Measurements from ENCODE around the gene ADCY3. TPM values are rescaled to one million over a fixed set of nuclear protein-coding genes. Genes with fewer than 3 reads are reported as not detected.
A peak's percentile ranks its signal among the peaks of the same experiment; 100 is the strongest.

Gene ADCY3
- total RNA-seq, 6 experiments from 2014 or later, result 54.4 to 80.7 (median 72.0) TPM

- no peak for TF ChIP-seq CTCF (IDR thresholded peaks at IDR 0.05)
- H3K4me1 Mint-ChIP-seq (ENCODE audit: low read depth), result peaks cover 17% of the 10 kb centered on the region
- no peak for DNase-seq
- no peaks in the 10 kb centered on the region for H3K36me3 Mint-ChIP-seq (ENCODE audit: low read depth)
- no peak overlapping the region for H3K4me3 Mint-ChIP-seq
- H3K27me3 Mint-ChIP-seq (ENCODE audit: insufficient read depth), result peaks cover 3% of the 10 kb centered on the region
- H3K9me3 Mint-ChIP-seq, result no peaks in the 10 kb centered on the region
- H3K27ac Mint-ChIP-seq, result peak overlapping the region; percentile 13; the same call in 1 of the 2 replicates
Measured at GRCh38 chr2:24926602-24927252, 6.7 kb upstream of the ADCY3 start.

GRCh38 chr2:24926220-24926601, 6.2 kb upstream of the ADCY3 start:
- Mint-ChIP-seq H3K4me3 (no peak overlapping the region), H3K9me3 (no peaks in the 10 kb centered on the region), H3K27ac (no peak overlapping the region), H3K36me3 (ENCODE audit: low read depth) (no peaks in the 10 kb centered on the region), H3K4me1 (ENCODE audit: low read depth) (peaks cover 16% of the 10 kb centered on the region), H3K27me3 (ENCODE audit: insufficient read depth) (peaks cover 3% of the 10 kb centered on the region)
- no peak for DNase-seq
- no peak for TF ChIP-seq CTCF (IDR thresholded peaks at IDR 0.05)

GRCh38 chr2:24925815-24926214, 5.8 kb upstream of the ADCY3 start:
- Mint-ChIP-seq H3K4me3 (no peak overlapping the region), H3K9me3 (no peaks in the 10 kb centered on the region), H3K27ac (no peak overlapping the region), H3K27me3 (ENCODE audit: insufficient read depth) (peaks cover 3% of the 10 kb centered on the region), H3K4me1 (ENCODE audit: low read depth) (peaks cover 16% of the 10 kb centered on the region), H3K36me3 (ENCODE audit: low read depth) (no peaks in the 10 kb centered on the region)
- no peak for TF ChIP-seq CTCF (IDR thresholded peaks at IDR 0.05)
- DNase-seq, result no peak

GRCh38 chr2:24924732-24925131, 4.7 kb upstream of the ADCY3 start:
- TF ChIP-seq CTCF (IDR thresholded peaks at IDR 0.05), result no peak
- no peaks in the 10 kb centered on the region for H3K36me3 Mint-ChIP-seq (ENCODE audit: low read depth)
- peaks cover 14% of the 10 kb centered on the region for H3K4me1 Mint-ChIP-seq (ENCODE audit: low read depth)
- no peak overlapping the region for H3K4me3 Mint-ChIP-seq
- no peaks in the 10 kb centered on the region for H3K9me3 Mint-ChIP-seq
- peaks cover 2% of the 10 kb centered on the region for H3K27me3 Mint-ChIP-seq (ENCODE audit: insufficient read depth)
- no peak for DNase-seq
- H3K27ac Mint-ChIP-seq, result no peak overlapping the region

- Mint-ChIP-seq H3K27me3 (ENCODE audit: insufficient read depth) (peaks cover 2% of the 10 kb centered on the region), H3K9me3 (no peaks in the 10 kb centered on the region), H3K36me3 (ENCODE audit: low read depth) (no peaks in the 10 kb centered on the region), H3K4me1 (ENCODE audit: low read depth) (peaks cover 16% of the 10 kb centered on the region), H3K4me3 (no peak overlapping the region), H3K27ac (no peak overlapping the region)
- no peak for TF ChIP-seq CTCF (IDR thresholded peaks at IDR 0.05)
- DNase-seq, result no peak
Measured at GRCh38 chr2:24924266-24924665, 4.2 kb upstream of the ADCY3 start.

Measured in HFFc6 (cell line).